BLaER1 treated with 17β-estradiol and CSF1 and Interleukin-3, amounts not matched to agents 10 nM and 100 nM (cell line): Measurements from ENCODE around the gene IGF2.
A peak's percentile ranks its signal among the peaks of the same experiment; 100 is the strongest.

Experiments
- H3K27ac ChIP-seq, 11 experiments: shearing (Covaris generic); formaldehyde crosslinking; 2 replicates each; pipeline ENCODE4 v1.8.1; 2022
- H3K27me3 ChIP-seq, 11 experiments: shearing (Covaris generic); formaldehyde crosslinking; 2 replicates each; pipeline ENCODE4 v1.8.1; 2022
- H3K36me3 ChIP-seq, 11 experiments: shearing (Covaris generic); formaldehyde crosslinking; 2 replicates each; pipeline ENCODE4 v1.8.1; 2022
- H3K4me1 ChIP-seq, 10 experiments: shearing (Covaris generic); formaldehyde crosslinking; 2 replicates each; pipeline ENCODE4 v1.8.1; 2022
- H3K4me2 ChIP-seq, 11 experiments: shearing (Covaris generic); formaldehyde crosslinking; 2 replicates each; pipeline ENCODE4 v1.8.1; 2022
- H3K4me3 ChIP-seq, 10 experiments: shearing (Covaris generic); formaldehyde crosslinking; 2 replicates each; pipeline ENCODE4 v1.8.1; 2022
- H3K9ac ChIP-seq, 11 experiments: shearing (Covaris generic); formaldehyde crosslinking; 2 replicates each; pipeline ENCODE4 v1.8.1; 2022
- H3K9me3 ChIP-seq, 11 experiments: shearing (Covaris generic); formaldehyde crosslinking; replicated peaks in 1 of 11; 2 replicates each; pipeline ENCODE4 v1.8.1; 2022
- H4K20me1 ChIP-seq, 11 experiments: shearing (Covaris generic); formaldehyde crosslinking; 2 replicates each; pipeline ENCODE4 v1.8.1; 2022
- Cebpa-rat ChIP-seq, 11 experiments: shearing (Covaris generic); IDR thresholded peaks; 2 replicates each; pipeline ENCODE4 v1.8.1; 2022

The IGF2 gene

DNA sequence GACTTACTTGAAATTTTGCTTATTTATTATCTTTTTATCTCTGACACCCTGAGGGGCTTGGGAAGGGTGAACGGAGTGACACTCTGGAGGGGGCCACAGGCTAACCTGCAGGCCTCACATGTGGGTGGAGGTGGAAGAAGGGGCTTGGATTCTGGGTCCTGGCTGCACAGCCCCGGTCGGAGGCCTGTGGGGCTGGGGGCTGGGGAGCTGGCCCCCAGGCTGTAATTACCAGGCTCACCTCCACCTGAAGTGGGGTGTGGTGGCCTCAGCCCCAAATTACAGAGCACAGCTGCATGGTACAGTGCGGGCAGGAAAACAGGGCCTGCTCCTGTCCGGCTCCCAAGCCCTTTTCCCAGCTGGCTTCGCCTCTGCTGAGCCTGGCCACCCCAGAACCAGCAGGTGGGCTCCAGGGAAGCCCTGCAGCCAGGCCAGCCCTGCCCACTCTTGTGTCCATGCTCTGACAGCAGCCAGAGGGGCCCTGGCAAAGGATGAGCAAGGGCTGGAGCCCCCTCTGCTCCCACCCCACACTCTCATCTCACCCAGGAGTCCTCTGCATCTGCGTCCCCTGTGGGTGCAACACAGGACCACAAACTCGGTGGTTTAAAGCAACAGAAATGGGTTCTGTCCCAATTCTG is 48.0 kb downstream of the IGF2 start:
- H3K9ac ChIP-seq: no peak overlapping the region
- TF ChIP-seq Cebpa-rat (IDR thresholded peaks at IDR 0.05): no peak
- peaks cover 0 to 50% (median 27%) of the 10 kb centered on the region in 11 experiments; a peak in 16 of 22 replicates for H4K20me1 ChIP-seq
- peaks cover 18 to 48% (median 36%) of the 10 kb centered on the region in 11 experiments; a peak in 20 of 22 replicates for H3K27me3 ChIP-seq
- H3K9me3 ChIP-seq: peaks cover 0 to 6% (median 0%) of the 10 kb centered on the region in 11 experiments; a peak in 1 of 22 replicates
- H3K36me3 ChIP-seq: no peaks in the 10 kb centered on the region
- H3K27ac ChIP-seq: peak overlapping the region in 1 of 11 experiments; percentile 60; a peak in 1 of 22 replicates
- peaks cover 20 to 81% (median 70%) of the 10 kb centered on the region in 10 experiments for H3K4me1 ChIP-seq
- H3K4me3 ChIP-seq: no peak overlapping the region
- H3K4me2 ChIP-seq: peak overlapping the region in 2 of 11 experiments; percentile 83 to 86; a peak in 1 of 22 replicates

DNA sequence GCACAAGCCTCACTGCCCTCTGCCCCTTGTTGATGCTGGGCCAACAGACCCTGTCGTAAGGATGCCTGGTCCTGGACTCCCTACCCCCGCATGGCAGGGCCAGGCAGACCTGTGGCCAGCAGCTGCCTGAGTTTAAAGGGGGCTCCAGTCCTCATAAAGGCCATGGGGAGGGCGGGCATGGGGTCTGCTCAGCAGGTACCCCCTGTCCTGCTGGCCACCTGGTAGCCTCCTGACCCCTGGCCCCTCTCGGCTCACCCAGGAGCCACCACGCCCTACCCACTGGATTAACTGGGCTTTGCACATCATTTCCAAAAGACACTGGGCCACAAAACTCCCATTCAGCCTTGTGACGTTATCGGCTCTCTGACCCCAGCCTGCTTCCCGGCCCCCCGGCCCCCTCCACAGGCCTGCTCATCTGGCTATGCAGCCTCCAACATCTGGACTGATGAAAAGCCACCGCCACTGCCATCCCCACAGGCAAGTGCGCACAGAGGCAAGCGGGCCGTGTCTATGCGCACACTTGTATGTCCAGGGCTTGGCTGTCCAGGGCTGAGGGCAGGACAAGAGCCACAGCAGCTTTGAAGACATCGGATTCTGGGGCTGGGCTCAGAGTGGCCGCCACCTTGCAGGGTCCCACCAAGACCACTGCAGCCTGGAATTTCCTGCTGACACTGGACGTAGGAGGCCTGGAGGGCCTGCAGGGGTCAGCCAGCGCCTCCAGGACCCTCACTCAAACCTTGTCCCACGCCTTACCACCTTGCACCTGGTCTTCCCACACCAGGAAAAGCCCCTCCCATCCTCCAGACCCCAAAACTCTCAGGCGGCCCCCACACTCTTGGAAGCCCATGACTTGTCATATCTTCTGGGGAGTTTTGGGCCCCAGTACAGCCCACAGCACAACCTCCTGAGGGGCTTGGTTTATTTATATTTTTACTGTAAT is 48.7 kb downstream of the IGF2 start:
- no peak for TF ChIP-seq Cebpa-rat (IDR thresholded peaks at IDR 0.05)
- Histone ChIP-seq H3K4me3 (no peak overlapping the region), H4K20me1 (peaks cover 0 to 50% (median 27%) of the 10 kb centered on the region in 11 experiments; a peak in 16 of 22 replicates), H3K9me3 (peaks cover 0 to 6% (median 0%) of the 10 kb centered on the region in 11 experiments; a peak in 1 of 22 replicates), H3K9ac (no peak overlapping the region), H3K27ac (peak overlapping the region in 1 of 11 experiments; percentile 13; a peak in 1 of 22 replicates), H3K4me1 (peaks cover 26 to 89% (median 78%) of the 10 kb centered on the region in 10 experiments), H3K36me3 (no peaks in the 10 kb centered on the region), H3K27me3 (peaks cover 14 to 44% (median 36%) of the 10 kb centered on the region in 11 experiments; a peak in 20 of 22 replicates), H3K4me2 (peak overlapping the region in 8 of 11 experiments; percentile 10 to 80 (median 66); a peak in 11 of 22 replicates)

DNA sequence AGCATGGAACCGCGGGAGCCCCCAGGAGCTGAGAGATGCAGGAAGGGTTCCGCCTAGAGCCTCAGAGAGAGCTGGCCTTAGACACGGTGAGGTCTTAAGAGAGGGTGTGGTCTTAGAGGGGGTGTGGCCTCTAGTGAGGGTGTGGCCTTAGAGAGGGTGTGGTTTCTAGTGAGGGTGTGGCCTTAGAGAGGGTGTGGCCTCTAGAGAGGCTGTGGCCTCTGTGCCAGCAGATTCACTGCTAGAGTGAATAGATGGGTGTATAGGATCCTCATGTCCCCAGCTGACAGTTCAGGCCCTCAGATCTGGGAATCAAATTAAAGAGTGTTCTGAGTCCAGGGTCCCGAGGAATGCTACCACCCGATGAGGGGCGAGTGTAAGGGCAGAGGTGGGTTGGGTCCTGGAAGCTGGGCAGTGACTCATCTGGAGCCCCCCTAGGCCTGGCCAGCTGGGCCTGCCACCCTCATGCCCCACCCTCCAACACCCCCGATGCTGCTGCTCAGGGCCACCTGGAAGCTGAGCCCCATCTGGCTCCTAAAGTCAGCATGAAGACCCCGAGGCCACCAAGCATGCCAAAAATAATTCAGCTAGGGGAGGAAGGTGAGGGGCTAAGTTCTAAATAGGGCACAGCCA is 49.5 kb downstream of the IGF2 start:
- H3K9ac ChIP-seq: no peak overlapping the region
- peaks cover 0 to 43% (median 26%) of the 10 kb centered on the region in 11 experiments; a peak in 16 of 22 replicates for H4K20me1 ChIP-seq
- no peak overlapping the region for H3K4me3 ChIP-seq
- H3K27me3 ChIP-seq: peaks cover 6 to 47% (median 29%) of the 10 kb centered on the region in 11 experiments; a peak in 20 of 22 replicates
- H3K4me2 ChIP-seq: peak overlapping the region in 10 of 11 experiments; percentile 20 to 80 (median 68); a peak in 19 of 22 replicates
- H3K36me3 ChIP-seq: no peaks in the 10 kb centered on the region
- peaks cover 30 to 91% (median 79%) of the 10 kb centered on the region in 10 experiments for H3K4me1 ChIP-seq
- H3K27ac ChIP-seq: peak overlapping the region in 2 of 11 experiments; percentile 13 to 47; a peak in 2 of 22 replicates
- peaks cover 0 to 6% (median 0%) of the 10 kb centered on the region in 11 experiments; a peak in 3 of 22 replicates for H3K9me3 ChIP-seq
- TF ChIP-seq Cebpa-rat (IDR thresholded peaks at IDR 0.05): no peak

DNA sequence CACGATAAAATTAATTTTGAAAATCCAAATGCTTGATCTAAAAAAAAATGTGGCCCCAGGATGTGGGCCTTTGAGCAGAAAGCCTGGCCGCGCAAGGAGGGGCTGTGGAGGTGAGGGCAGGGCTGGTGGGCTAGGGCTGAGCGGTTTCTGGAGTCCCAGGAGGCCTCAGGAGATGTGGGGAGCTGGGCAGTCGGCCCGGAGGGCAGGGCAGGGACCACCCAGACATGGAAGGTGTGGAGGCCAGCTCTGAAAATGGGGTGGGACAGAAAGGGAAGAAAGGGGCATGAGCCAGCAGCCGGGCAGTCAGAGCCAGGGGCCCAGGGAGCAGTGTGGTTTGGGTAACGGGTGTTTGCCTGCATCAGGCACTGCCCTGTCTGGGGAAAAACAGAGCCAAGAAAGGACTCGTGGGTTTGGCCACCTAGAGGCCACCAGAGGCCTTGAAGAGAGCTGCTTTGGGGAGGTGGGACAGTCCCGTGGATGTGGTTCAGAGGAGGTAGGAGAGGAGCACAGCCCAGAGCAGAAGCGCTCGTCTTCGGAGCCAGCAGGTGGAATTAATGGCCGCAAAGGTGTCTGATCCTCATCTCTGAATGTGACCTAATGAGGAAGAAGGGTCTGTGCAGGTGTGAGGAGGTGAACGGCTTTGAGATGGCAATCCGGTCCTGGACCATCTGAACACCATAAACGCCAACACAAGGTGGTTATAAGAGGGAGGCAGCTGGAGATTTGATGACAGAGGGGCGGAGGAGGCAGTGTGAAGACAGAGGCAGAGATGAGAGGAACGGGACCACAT is 50.2 kb downstream of the IGF2 start:
- peak overlapping the region in 3 of 11 experiments; percentile 1 to 28 (median 9); a peak in 2 of 22 replicates for H3K9ac ChIP-seq
- peaks cover 0 to 44% (median 22%) of the 10 kb centered on the region in 11 experiments; a peak in 19 of 22 replicates for H3K27me3 ChIP-seq
- H3K9me3 ChIP-seq: peaks cover 2 to 10% (median 4%) of the 10 kb centered on the region in 11 experiments
- H4K20me1 ChIP-seq: peaks cover 0 to 37% (median 20%) of the 10 kb centered on the region in 11 experiments; a peak in 16 of 22 replicates
- no peaks in the 10 kb centered on the region for H3K36me3 ChIP-seq
- H3K4me2 ChIP-seq: peak overlapping the region in 10 of 11 experiments; percentile 20 to 80 (median 68); a peak in 19 of 22 replicates
- peaks cover 27 to 91% (median 79%) of the 10 kb centered on the region in 10 experiments for H3K4me1 ChIP-seq
- peak overlapping the region in 6 of 11 experiments; percentile 6 to 47 (median 16); a peak in 5 of 22 replicates for H3K27ac ChIP-seq
- TF ChIP-seq Cebpa-rat (IDR thresholded peaks at IDR 0.05): no peak
- no peak overlapping the region for H3K4me3 ChIP-seq

DNA sequence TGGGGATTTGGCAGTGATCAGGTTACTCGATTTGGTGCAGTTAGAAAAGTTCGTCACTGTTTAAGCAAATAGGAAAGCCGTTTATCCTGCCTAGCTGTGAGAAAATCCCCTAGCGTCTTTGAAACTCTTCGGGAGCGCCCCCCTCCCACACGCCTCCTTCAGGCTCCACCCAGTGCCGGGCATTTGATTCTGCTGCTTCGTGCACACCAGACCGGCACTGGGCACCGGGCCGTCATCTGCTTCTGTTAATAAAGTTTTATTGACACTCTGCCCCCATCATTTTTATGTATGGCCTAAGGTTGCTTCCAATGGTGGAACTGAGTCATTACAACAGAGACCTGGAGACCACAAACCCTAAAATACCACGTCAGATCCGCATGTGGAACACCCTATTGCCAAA is 50.9 kb downstream of the IGF2 start:
- peaks cover 0 to 31% (median 13%) of the 10 kb centered on the region in 11 experiments; a peak in 15 of 22 replicates for H4K20me1 ChIP-seq
- peaks cover 25 to 91% (median 79%) of the 10 kb centered on the region in 10 experiments; a peak in 19 of 20 replicates for H3K4me1 ChIP-seq
- TF ChIP-seq Cebpa-rat (IDR thresholded peaks at IDR 0.05): 0 out of 22 replicates have a peak, but pooled peaks of 1 of the 11 experiments have one; percentile 11
- peak overlapping the region in 9 of 11 experiments; percentile 35 to 80 (median 68); a peak in 18 of 22 replicates for H3K4me2 ChIP-seq
- H3K27ac ChIP-seq: 0 out of 22 replicates have a peak overlapping the region, but pooled peaks of 1 of the 11 experiments have one; percentile 47
- no peak overlapping the region for H3K4me3 ChIP-seq
- peaks cover 8 to 16% (median 10%) of the 10 kb centered on the region in 11 experiments for H3K9me3 ChIP-seq
- H3K27me3 ChIP-seq: peaks cover 0 to 37% (median 18%) of the 10 kb centered on the region in 11 experiments; a peak in 19 of 22 replicates
- no peaks in the 10 kb centered on the region for H3K36me3 ChIP-seq
- peak overlapping the region in 1 of 11 experiments; percentile 28; a peak in 1 of 22 replicates for H3K9ac ChIP-seq

DNA sequence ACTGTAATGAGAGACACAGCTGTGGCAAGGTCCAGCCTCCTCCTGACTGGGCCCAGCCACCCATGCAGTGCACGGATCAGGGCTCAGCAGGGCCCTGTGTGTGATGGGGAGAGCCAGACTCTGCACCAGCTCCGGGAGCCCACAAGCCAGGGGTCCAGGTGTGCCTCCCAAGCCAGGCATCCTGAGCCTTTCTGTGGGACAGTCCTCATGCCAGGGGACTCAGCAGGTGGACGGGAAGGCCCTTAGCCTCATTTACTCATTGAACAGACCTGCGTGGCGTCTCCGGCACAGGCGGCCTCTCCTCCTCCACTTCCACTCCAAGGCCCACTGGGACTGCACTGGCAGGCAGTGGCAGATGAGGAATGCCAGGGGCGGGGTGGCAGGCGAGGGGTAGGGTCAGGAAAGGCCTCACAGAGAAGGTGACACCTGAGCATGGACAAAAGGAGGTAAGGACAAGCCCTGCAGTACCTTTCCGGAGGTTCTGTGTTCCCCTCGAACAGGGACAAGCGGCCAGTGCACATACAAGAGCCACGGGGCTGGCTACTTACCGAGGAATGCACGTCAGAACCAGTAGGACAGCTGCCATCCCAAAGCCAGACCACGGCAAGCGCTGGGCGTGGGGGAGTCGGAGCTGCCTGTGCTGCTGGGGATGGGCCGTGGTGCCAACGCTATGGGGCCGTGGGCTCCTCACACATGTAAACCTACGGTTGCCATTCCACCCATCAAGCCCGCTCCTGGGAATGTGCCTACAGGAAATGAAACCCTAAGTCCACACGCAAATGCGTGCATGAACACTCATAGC is 52.7 kb downstream of the IGF2 start:
- H3K36me3 ChIP-seq: no peaks in the 10 kb centered on the region
- TF ChIP-seq Cebpa-rat (IDR thresholded peaks at IDR 0.05): no peak
- peaks cover 16 to 79% (median 65%) of the 10 kb centered on the region in 10 experiments; a peak in 19 of 20 replicates for H3K4me1 ChIP-seq
- H3K27me3 ChIP-seq: peaks cover 0 to 19% (median 4%) of the 10 kb centered on the region in 11 experiments; a peak in 10 of 22 replicates
- H3K9me3 ChIP-seq: peaks cover 16 to 28% (median 18%) of the 10 kb centered on the region in 11 experiments
- H3K27ac ChIP-seq: peak overlapping the region in 3 of 11 experiments; percentile 49 to 72 (median 66); a peak in 3 of 22 replicates
- H3K9ac ChIP-seq: peak overlapping the region in 4 of 11 experiments; percentile 20 to 62 (median 30); a peak in 3 of 22 replicates
- peak overlapping the region in 10 of 11 experiments; percentile 15 to 95 (median 86); a peak in 21 of 22 replicates for H3K4me2 ChIP-seq
- 0 out of 20 replicates have a peak overlapping the region, but pooled peaks of 1 of the 10 experiments have one; percentile 26 for H3K4me3 ChIP-seq
- peaks cover 0 to 14% (median 0%) of the 10 kb centered on the region in 11 experiments; a peak in 5 of 22 replicates for H4K20me1 ChIP-seq
